ENCODE results near the gene FOCAD.
A peak's percentile ranks its signal among the peaks of the same experiment; 100 is the strongest.

FOCAD gene

DNA sequence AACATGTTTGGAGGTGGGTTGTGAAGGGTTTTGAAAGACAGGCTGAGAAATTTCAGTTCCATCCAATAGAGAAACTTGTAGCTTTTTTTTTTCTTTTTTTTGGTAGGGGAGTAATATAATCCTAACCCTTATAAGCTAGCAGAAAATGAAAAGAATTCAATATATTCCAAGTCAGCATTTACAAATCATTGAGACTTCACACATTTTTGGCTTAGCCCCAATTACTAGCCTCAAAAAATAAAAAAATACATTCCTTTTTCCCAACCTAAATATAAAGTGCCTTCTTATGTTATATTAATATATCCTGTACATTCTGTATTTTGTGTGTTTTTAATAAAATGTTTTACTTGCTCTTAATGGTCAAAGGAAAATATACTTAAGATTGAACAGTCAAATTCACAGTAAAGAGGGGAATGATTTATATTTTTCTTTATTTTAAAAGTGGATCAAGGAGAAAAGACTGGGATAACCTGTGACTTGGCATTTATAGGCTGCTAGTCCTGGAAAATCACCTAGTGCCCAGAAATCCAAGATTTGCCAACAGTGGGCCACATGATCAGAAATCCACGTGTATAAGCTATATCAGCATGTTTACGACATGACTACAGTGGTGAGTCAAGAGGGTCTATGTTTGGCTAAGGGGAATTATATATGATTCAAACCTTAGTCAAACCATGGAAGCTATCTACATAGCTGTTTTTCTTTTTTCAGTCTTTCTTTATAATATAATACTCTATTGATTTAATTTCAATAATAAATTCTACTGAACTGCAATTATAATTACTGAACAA lies 332.8 kb downstream of the FOCAD start:
- DNase-seq (ENCODE audit: low spot score): no peak

DNA sequence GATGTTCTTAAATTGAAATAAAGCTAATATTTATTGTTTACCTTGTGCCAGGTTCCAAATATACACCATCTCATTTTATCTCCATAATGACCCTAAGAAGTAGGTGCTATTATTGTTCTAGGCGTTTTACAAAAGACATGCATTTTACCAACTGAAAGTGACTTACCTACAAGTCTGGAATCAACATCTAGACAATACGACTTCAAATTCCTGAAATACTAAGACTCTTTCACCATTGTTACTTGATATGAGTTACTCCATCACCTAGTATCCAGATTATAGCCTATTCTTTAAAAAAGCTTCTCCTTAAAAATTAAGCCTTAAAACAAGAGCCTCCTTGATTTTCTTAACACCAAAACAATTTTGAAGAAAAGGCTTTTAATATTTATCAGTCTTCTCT lies 334.1 kb downstream of the FOCAD start:
- no peak for DNase-seq (ENCODE audit: low spot score)

DNA sequence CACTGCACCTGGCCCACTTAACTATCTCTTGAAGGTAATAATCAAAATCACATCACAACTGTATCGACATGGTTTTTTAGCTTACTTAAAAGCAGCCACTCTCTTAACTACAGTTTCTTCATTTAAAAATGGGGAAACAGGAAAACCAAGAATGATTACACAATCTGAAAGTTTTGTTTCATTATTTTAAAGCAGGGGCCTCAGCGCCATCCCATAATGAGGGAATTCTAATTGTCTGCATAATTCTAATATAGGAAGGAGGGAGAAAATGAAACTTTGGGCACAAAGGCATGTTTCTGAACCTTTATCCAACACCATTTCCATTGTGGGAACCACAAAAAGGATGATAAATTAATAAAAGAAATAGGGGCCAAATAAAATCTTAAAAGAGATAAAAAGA lies 339.8 kb downstream of the FOCAD start:
- DNase-seq (ENCODE audit: low spot score): no peak

DNA sequence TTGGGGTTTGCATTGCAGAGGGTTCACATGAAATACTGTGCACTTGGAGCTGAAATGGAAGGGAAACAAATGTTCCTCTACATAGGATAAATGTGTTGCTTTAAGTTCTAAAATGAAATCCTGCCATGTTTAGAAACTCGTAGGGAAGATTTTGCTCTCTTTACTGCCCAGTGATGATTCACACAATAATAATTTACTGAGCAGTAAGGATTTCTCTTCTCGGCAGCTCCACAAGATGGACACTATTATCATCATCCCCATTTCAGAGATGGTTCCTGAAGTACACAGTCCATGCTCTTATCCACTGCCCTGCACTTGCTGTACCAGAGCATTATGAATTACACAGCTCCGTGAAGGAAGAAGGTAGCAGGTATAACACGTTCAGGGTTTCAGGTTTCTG lies 343.2 kb downstream of the FOCAD start:
- DNase-seq (ENCODE audit: low spot score): no peak

DNA sequence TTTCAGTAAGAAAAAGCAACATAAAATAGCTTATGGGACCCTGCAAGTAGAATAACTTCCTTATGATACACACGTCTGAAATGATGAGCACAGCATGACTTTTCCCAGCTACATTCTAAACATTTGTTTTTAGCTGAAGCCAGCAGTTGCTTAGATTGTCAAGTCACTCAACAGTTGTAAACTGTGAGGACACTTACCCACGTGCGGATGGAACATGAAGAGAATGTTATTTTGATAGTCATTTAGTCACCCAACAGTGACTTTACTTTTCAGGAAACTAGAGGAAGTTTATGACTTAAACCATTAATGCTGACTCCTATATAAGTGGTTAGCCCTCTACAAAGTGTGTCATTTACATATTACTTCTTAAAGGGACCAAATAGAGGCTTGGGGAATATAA lies 344.4 kb downstream of the FOCAD start:
- DNase-seq (ENCODE audit: low spot score): peak; percentile 10

DNA sequence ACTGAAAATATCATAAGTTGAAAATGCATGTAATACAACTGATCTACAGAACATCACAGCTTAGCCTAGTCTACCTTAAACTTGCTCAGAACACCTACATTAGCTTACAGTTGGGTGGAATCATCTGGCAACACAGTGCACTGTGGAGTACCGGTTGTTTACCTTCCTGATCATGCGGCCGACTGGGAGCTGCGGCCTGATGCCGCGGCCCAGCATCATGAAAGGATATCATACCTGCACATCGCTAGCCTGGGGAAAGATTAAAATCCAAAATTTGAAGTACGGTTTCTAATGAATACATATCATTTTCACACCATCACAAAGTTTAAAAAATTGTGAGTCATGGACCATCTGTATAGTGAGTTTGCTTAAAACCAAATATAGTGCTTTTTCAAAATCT lies 345.6 kb downstream of the FOCAD start:
- no peak for DNase-seq (ENCODE audit: low spot score)

DNA sequence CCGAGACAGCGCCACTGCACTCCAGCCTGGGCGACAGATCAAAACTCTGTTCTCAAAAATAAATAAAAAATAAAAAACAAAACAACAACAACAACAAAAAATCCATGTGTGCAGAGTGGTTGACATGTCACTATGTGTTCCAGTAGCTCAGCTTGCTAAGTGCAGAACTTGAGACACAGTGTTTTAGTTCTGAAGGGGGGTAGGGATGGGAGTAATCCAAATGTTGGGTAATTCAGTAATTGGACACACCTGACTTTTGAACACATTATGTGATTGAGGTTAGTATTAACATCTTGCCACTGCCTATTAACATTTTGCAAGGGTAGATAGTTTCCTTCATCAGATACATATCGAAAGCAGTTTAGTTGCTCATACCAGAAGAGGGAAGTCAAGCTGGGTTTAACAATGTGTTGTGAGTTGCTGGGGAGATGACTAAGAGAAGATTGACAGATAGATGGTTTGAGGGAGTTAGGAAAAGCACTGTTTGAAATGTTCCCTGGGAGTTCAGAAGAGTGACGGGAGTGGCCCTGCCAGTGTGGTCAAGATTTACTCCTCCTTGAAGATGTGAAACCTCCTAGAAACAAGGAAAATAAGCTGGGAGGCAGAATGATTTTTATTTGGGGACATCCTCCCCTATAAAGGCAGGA lies 346.5 kb downstream of the FOCAD start:
- peak; percentile 25 for DNase-seq (ENCODE audit: low spot score)

DNA sequence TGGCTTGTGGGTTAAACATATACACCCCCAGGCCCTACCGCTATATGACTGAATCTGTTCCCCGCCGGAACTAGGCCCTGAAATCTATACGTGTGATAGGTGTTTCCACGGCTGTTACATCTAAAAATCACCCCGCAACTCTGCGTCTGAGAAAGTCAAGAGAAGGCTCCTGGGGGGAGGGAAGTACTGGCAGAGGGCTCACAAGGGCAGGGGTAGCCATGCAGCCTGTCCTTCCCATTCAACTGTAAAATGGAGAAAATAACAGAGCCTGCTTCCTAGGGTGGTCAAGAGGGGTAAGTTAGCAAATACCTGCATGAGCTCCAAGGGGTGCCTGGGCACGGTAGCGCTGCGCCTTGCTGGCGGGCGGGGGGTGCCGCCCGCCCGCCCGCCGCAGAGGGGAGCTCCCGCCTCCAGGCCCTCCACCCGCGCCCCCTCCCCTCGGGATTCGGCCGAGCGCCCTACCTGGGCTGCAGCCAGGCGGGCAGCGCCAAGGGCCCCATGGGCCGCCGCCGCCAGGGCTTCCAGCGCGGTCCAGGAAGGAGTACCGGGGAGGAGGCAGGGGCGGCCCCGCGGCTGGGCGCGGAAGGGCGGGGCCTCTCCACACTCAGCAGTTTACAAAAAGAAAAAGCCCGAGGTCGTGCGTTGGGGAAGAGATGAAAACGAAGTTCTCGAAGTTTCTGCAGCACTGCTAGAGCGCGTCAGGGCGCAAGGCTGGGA lies 347.2 kb downstream of the FOCAD start, which contains the start of gene HACD4:
Gene HACD4, minus strand, starts transcription at position 550 of the 717 bp plus-strand sequence. Its CDS starts 50 bp downstream, at position 500.
- peak; percentile 31 for DNase-seq (ENCODE audit: low spot score)

DNA sequence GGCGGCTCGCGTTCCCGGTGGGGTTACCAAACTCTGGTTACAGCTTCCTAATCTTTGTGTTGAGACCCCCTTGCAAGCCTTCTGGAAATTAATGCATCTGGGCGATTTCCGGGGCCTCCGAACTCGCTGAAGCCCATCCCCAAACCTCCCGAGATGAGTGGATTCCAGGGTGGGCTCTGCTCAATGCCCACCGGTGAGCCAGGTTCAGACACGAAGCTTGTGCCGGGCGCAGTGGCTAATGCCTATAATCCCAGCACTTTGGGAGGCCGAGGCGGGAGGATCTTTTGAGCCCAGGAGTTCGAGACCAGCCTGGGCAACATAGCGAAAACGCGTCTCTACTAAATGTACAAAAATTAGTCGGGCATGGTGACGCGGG lies 347.7 kb downstream of the FOCAD start:
- no peak for DNase-seq (ENCODE audit: low spot score)

DNA sequence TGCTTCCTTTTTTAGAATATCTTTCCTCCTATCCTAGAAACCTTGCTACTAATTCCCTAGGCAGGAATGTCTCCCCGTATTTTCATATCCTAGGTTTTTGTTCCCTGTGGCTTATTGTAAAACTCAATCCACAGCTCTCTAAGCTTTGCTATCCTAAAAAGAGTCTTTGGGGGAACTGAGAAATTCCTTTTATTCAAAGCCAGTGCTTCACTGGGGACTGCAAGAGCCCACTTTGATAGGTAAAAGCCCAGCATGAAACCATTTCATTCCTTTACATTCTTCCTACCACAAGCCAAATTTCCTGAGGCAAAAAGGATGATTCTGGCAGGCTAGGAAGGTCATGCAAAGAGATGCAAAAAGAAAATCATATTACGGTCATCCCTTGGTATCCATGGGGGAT lies 353.2 kb downstream of the FOCAD start:
- no peak for DNase-seq (ENCODE audit: low spot score)

DNA sequence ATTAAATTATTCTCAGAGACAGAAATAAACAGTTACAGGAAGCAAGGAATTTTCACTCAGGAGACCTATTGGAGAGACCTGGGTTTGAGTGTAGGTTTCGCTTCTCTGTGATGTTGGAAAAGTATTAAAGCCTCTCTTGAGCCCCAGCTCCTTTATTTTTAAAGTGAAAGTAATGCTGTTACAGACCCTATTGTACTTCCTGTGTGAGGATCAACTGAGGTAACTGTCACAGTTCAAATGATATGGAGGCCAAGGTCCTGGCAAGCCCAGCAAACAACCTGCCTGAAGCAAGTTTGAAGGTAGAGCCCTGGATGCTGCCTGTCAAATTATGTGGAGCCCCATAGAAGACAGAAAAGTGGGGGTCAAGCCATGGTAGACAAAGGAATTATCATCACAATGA lies 355.2 kb downstream of the FOCAD start:
- DNase-seq (ENCODE audit: low spot score): no peak

DNA sequence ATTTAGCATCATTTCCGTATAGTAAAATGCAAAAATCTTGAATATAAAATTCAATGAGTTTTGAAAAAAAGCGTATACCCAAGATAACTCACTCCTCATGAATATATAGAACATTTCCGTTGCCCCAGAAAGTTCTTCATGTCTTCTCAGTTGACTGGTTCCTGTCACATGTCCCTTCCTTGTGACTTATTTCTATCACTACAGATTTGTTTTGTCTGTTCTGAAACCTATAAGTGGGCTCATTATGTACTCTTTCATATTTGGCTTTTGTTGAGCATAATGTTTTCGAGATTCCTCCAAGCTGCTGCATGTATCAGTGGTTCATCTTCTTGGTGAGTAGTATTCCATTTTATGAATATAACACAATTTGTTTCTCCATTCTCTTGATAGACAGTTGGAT lies 358.4 kb downstream of the FOCAD start:
- DNase-seq (ENCODE audit: low spot score): no peak

DNA sequence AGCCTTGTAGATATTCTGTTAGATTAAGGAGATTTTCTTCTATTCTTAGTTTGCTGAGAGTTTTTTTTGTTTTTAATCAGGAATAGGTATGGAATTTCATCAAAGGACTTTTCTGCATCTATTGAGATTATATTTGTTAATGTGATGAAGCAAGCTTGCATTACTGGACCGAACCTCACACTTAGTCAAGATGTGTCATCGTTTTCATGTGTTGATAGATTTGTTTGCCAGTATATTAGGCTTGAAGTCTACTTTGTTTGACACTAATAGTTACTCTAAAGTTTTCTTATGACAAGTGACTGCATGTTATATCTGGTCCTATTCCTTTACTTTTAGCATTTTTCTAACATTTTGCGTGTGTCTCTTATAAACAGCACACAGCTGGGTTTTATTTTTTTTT lies 359.8 kb downstream of the FOCAD start:
- no peak for DNase-seq (ENCODE audit: low spot score)
